ENCODE data around the gene RGS7. TPM values are rescaled to one million over a fixed set of nuclear protein-coding genes. Genes with fewer than 3 reads are reported as not detected.
"Not testable (repeated sequence)": the region's sequence is repeated elsewhere in the genome, so short reads cannot be mapped to it uniquely, and the experiment has no call there.

The RGS7 gene
- total RNA-seq, 1 experiment from 2014 or later, result 1.8 TPM

DNA sequence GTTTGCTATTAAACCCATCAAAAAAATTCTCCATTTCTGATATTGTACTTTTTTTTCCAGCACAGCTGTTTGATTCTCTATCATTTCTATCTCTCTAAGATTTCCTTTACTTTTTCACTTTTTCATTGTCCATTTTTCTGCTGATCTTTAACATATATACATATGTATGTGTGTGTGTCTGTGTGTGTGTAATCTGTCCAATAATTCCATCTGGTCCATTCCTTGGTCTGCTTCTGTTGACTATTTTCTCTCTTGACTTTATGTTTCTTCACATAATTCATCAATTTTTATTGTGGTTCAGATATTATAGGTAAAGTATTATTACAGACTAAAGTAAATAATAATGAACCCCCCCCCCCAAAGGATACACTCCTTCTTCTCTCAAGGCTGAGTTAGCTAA is 84.2 kb downstream of the RGS7 start:
- no peak for DNase-seq (ENCODE audit: low read depth)

GRCh38 chr1:241271427-241271826 is 85.6 kb downstream of the RGS7 start:
- DNase-seq (ENCODE audit: low read depth), result no peak

GRCh38 chr1:241270016-241270415 is 87.0 kb downstream of the RGS7 start:
- DNase-seq (ENCODE audit: low read depth), result no peak

- no peak for DNase-seq (ENCODE audit: low read depth)
Measured at GRCh38 chr1:241269116-241269515, 87.9 kb downstream of the RGS7 start.

- DNase-seq (ENCODE audit: low read depth), result no peak
Measured at GRCh38 chr1:241266121-241266520, 90.9 kb downstream of the RGS7 start.

DNA sequence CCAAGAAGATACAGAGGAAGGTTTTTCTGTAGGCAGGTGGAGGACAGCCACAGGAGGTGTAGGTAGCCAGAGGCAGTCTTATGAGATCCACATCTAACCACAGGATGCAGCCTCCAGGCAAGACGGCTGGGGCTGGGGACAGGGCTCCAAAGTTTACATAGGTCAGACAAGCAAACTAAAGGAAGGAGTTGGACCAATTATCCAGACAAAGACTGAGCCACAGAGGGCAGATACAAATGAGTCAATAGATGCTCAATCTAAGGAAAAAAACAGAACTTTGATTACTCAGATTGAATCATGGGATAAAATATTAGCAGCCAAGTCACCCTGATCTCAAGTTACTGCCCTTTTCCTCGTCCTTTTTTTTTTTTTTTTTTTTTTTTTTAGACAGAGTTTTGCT is 91.6 kb downstream of the RGS7 start:
- peak; percentile 83 for DNase-seq (ENCODE audit: low read depth)

DNA sequence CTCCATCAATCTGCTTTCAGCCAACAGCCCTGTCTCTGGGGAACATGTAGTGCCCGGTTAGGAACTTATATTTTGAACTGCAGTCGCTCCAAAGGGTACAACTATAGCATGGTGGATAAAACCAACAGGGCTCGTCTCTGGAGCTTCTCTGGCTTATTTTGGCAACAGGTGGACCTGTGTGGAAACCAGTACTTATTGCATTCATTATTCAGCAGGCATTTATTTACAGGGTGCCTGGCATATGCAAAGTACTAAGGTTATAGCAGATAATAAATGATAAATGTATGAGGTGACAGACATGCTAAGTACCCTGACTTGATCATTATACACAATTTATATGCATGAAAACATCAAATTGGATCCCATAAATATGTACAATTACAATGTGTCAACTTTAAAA is 93.7 kb downstream of the RGS7 start:
- DNase-seq (ENCODE audit: low read depth), result no peak

DNA sequence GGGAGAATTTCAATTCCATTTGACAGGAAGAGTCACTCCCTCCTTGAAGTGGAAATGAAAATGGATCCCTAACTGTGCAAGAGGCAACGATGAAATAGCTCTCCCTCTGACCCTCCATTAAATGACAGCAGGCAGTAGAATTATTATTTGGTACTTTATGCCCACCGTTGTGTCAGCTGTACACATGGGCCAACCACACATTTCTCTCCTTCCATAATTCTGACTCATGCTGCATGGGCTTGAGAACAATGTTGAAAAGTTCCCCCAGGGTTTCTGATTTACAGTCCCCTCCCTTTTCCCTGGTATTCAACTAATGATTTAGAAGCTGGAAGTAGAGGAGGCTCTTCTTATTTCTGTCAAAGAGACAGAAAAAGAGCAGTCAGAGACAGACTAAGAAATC is 103.5 kb downstream of the RGS7 start:
- peak; percentile 60 for DNase-seq (ENCODE audit: low read depth)

DNA sequence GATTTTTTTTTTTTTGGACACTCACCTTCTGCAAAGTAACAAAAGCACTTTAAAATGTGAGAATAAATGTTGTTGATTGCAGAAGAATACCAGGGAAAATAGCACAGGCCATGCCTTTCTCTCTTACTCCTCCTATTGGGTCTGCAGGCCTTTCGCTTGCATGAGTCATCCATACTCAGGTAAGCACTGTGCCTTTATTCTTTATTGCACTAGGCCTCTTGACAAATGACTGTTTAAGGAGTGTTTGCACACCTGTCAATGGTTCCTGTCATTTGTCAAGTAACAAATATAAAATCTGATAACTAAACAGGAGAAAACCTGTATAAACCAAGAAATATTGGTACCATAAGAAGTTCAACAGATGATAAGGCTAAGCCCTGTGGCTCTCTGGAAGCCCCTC is 106.5 kb downstream of the RGS7 start:
- DNase-seq (ENCODE audit: low read depth), result no peak

DNA sequence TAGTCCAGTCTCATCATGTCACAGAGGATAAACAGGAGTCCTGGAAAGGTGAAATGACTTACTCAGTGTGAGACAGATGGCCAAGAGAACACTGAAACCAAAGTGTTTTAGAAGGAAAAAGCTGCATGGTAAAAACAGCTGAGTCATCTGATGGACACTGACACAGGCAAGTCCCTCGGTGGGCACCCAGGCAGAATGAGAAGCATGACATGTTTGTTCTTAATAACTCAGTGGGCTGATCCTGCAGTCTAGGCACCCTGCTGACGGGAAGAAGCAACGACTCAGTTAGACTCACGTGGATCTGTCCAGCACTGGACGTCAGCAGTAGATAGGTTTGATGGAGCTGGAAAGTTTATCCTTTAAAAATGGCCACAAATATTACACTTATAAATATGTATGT is 116.9 kb downstream of the RGS7 start:
- peak; percentile 13 for DNase-seq (ENCODE audit: low read depth)

DNA sequence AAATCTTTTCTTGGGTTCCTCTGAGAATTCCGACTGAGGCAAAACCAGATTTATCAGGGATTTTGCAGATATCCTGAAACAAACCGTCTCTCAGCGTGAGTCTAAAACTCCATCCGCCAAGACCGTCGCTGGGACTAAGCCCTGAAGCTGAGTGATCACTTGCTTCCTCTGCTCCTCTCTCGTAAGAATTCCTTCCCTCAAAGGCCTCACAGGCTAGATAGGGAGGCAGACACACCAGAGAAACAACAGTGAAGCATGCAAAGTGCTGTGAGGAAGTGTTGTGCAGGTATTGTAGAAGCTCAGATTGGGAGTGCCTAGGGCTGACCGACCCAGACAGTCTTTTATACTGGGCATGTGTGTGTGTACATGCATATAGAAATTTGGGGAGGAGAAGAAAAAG is 119.1 kb downstream of the RGS7 start:
- DNase-seq (ENCODE audit: low read depth), result no peak

DNA sequence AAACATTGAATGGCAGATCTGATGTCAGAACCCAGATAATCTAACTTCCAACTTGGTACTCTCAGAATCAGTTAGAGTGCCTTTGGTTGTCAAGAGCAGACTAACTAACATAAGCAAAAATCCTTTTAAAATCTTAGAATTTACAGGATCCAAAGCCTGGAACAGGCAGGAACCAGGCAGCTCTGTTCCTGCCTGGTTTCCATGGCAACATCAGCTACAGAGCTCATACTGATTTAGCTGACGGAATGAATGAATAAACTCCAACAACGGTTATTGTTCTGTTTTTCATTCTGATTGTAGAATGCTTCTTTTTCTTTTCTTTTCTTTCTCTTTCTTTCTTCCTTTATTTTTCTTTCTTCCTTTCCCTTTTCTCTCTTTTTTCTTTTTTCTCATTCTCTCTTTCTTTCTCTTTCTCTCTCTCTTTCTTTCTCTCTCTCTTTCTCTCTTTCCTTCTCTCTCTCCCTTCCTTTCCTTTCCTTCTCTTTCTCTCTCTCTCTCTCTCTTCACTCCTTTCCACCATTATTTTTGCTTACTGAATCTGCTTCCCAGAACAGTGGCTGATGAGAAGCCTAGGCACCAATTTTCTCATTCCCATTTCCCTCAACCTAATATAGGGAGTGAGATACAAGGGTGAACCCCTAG is 121.6 kb downstream of the RGS7 start:
- DNase-seq (ENCODE audit: low read depth), result no peak

DNA sequence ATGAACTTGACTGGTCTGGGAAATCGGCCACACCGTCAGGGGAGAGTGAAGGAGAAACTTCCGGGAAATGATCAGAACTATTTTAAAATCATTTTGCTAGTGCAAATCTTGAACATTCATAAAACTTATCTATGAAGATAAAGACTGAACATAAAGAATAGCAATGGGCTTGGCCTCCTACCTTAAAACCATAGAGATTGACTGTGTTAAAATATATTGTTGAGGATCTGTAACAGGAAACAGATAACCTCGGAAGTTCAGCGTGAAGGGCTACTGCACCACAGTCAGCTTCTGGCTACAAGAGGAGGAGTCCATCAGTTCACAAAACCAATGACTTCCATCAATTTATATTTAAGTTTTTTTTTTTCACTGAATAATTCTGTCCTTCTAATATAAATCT is 127.3 kb downstream of the RGS7 start:
- no peak for DNase-seq (ENCODE audit: low read depth)

DNA sequence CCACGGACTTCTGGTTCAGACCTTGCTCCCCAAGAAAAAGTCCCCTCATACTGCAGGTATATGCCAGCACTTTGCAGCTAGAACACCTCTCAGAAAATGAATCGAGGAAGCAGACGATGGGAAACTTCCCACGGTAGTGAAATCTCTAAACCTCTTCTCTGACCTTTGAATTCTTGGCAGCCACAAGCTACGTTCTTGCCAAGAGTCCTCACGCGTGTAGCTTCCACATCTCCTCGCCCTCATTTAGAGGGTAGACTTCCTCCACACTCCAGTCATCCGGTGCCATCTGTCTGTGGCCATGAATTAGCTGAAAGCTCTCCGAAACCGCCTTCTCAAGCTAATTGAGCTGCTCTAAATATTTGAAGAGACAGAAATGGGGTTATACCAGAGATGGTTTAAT is 127.8 kb downstream of the RGS7 start:
- DNase-seq (ENCODE audit: low read depth), result no peak

DNA sequence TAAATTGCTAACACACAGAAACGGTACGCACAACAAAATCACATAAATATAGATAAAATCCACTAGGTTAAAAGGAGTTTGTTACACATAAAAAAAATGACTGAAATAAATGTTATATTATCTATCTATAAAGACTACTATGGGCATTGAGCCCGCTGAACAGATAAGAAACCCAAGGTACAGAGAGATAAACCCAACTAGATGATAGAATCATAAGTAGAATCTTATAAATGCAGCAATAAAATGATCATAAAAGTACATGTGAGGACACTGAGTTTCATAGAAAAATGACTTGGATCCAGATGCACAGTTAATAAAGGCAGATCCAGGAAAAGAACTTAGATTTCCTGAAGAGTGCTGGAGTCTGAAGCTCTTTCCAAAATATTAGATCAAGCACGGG is 128.7 kb downstream of the RGS7 start:
- DNase-seq (ENCODE audit: low read depth), result no peak

- DNase-seq (ENCODE audit: low read depth), result no peak
Measured at GRCh38 chr1:241225741-241226140, 131.3 kb downstream of the RGS7 start.

DNA sequence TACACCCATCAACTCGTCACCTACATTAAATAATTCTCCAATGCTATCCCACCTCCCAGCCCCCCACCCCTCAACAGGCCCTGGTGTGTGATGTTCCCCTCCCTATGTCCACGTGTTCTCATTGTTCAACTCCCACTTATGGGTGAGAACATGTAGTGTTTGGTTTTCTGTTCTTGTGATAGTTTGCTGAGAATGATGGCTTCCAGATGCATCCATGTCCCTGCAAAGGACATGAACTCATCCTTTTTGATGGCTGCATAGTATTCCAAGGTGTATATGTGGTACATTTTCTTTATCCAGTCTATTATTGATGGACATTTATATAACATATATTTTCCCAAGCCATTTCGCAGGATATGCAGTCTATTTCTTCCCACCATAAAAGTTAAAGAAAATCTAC is 132.8 kb downstream of the RGS7 start:
- DNase-seq (ENCODE audit: low read depth), result not testable (repeated sequence)

DNA sequence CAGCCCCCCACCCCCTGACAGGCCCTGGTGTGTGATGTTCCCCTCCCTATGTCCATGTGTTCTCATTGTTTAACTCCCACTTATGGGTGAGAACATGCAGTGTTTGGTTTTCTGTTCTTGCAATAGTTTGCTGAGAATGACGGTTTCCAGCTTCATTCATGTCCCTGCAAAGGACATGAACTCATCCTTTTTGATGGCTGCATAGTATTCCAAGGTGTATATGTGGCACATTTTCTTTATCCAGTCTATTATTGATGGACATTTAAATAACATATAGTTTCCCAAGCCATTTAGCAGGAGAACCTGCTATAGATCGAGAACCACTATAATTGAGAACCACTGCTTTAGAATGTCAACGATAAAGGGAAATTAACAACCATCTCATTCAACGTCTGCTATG is 134.2 kb downstream of the RGS7 start:
- not testable (repeated sequence) for DNase-seq (ENCODE audit: low read depth)

- no peak for DNase-seq (ENCODE audit: low read depth)
Measured at GRCh38 chr1:241221319-241221718, 135.7 kb downstream of the RGS7 start.

DNA sequence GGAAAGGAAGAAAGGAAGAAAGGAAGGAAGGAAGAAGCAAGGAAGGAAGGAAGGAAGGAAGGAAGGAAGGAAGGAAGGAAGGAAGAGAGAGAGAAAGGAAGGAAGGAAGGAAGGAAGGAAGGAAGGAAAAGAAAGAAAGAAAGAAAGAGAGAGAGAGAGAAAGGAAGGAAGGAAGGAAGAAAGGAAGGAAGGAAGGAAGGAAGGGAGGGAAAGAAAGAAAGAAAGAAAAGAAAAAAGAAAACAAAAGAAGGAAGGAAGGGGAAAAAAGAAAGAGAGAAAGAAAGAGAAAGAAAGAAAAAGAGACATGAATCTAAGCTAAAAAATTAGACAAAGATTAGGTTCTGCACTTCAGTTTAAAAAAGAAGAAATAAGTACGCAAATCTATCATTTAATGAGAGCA is 136.1 kb downstream of the RGS7 start:
- DNase-seq (ENCODE audit: low read depth), result not testable (repeated sequence)

DNA sequence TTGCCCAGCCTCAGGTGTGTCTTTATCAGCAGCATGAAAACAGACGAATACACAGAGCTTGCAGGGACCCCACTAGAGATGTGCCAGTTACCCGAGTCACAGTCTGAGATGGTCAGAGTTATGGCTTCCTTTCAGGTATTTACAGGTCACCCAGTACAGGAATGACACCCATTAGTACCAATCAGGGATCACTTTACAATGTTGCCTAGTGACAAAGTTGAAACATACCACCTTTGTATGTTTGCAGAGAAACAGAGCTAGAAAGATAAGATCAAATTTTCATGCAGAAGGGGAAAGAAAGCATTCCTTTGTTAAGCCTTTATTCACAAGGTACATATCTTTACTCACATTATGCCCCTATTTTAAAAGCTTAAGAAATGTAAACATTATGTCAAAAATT is 137.6 kb downstream of the RGS7 start:
- no peak for DNase-seq (ENCODE audit: low read depth)

GRCh38 chr1:241217516-241217915 is 139.5 kb downstream of the RGS7 start:
- no peak for DNase-seq (ENCODE audit: low read depth)

GRCh38 chr1:241215683-241216082 is 141.3 kb downstream of the RGS7 start:
- no peak for DNase-seq (ENCODE audit: low read depth)

DNA sequence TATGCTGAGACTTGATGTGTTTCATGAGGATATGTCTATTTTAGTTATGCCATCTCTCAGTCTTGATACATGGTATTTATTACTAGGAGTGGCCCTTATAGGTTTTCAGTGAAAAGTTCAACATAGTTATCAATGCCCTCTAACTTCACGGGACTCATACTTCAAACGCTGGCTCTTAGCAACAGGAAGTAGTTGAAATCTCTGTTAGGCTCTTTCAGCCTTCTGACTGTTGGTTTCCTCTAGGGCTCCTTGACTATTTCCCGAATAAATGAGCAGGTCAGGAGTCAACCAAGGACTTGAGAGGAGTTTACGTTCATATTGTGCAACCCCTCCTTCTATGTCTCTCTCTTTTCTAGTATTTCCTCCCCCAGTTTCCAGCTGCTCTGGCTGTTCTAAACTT is 141.8 kb downstream of the RGS7 start:
- peak; percentile 17 for DNase-seq (ENCODE audit: low read depth)
